GM12891 (cell line): ENCODE measurements around the gene RSAD1.

Source experiments
- POLR2A ChIP-seq: IDR thresholded peaks from 2 replicates; pipeline ENCODE4 v1.6.1; 2011; ENCODE audit warnings: low read depth, low read length, control low read depth
- POLR2AphosphoS5 ChIP-seq: IDR thresholded peaks from 2 replicates; pipeline ENCODE4 v1.6.1; 2011; ENCODE audit warnings: low read depth, low read length, control low read depth
- POU2F2 ChIP-seq: IDR thresholded peaks from 2 replicates; pipeline ENCODE4 v1.6.1; 2011; ENCODE audit warnings: low read depth, mild to moderate bottlenecking, control low read depth, low read length, moderate library complexity
- SPI1 ChIP-seq: IDR thresholded peaks from 2 replicates; pipeline ENCODE4 v1.6.1; 2011; ENCODE audit warnings: low read depth, low read length, control low read depth
- TAF1 ChIP-seq: IDR thresholded peaks from 2 replicates; pipeline ENCODE4 v1.6.1; 2011; ENCODE audit warnings: low read depth, low read length, control low read depth

DNA sequence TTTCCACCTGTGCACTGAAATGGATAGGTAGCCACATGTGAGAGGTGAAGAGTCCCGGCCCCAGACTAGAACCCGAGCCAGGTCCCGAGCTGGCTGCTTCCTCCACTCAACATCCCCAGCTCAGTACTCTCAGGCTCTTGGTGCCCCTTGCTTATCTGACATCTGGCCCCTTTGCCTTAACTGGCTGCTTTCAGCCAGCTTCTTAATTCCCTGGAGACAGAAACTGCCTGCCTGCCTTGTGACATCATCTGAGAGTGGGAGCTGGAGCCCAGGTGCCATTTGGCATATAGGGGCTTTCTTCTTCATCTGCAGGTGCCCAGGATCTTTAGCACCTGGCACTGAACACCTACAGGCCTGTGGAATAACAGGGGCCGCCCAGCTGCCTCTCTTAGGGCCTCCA lies 18.9 kb upstream of the RSAD1 start:
- TF ChIP-seq POLR2A (no peak), POLR2AphosphoS5 (no peak), TAF1 (no peak), SPI1 (no peak), POU2F2 (no peak)
